Parathyroid adenoma (tissue), 2 donors: ENCODE measurements around the gene DHX35.

Experiments
- H2AFZ ChIP-seq: fragments of 300-600 bp; sonication (generic); one replicate; pipeline ENCODE4 v1.7.0; 2017; ENCODE audit warnings: antibody characterized with exemption, mild to moderate bottlenecking
- H3K27ac ChIP-seq: fragments of 300-600 bp; sonication (generic); one replicate; pipeline ENCODE4 v1.7.0; 2017
- H3K27me3 ChIP-seq: fragments of 300-600 bp; sonication (generic); one replicate; pipeline ENCODE4 v1.7.0; 2017; ENCODE audit warnings: low read length; ENCODE audit not compliant: control insufficient read depth, insufficient read depth
- H3K36me3 ChIP-seq: fragments of 300-600 bp; sonication (generic); one replicate; pipeline ENCODE4 v1.7.0; 2017; ENCODE audit warnings: low read length; ENCODE audit not compliant: control insufficient read depth, insufficient read depth
- H3K4me1 ChIP-seq: fragments of 300-600 bp; sonication (generic); one replicate; pipeline ENCODE4 v1.7.0; 2017; ENCODE audit warnings: control low read depth
- H3K4me2 ChIP-seq: fragments of 300-600 bp; sonication (generic); one replicate; pipeline ENCODE4 v1.7.0; 2017; ENCODE audit warnings: low read length
- H3K4me3 ChIP-seq: fragments of 300-600 bp; sonication (generic); one replicate; pipeline ENCODE4 v1.7.0; 2017; ENCODE audit warnings: low read depth, low read length
- H3K79me2 ChIP-seq: fragments of 300-600 bp; sonication (generic); one replicate; pipeline ENCODE4 v1.7.0; 2017; ENCODE audit warnings: control low read depth
- H3K9ac ChIP-seq: fragments of 300-600 bp; sonication (generic); one replicate; pipeline ENCODE4 v1.7.0; 2017; ENCODE audit warnings: mild to moderate bottlenecking
- H3K9me3 ChIP-seq: fragments of 300-600 bp; sonication (generic); one replicate; pipeline ENCODE4 v1.7.0; 2017; ENCODE audit warnings: low read length; ENCODE audit not compliant: control insufficient read depth
- CTCF ChIP-seq: fragments of 300-600 bp; sonication (generic); IDR thresholded peaks from one replicate; pipeline ENCODE4 v1.7.0; 2017; ENCODE audit warnings: antibody characterized with exemption, mild to moderate bottlenecking
- donor health status: primary hyperparathyroidism.

Gene DHX35

GRCh38 chr20:39050555-39050902 lies 88.4 kb downstream of the DHX35 start:
- H3K4me2 ChIP-seq: peak overlapping the region; percentile 78
- no peaks in the 10 kb centered on the region for H3K27me3 ChIP-seq
- no peak overlapping the region for H3K27ac ChIP-seq
- no peak overlapping the region for H3K9ac ChIP-seq
- H3K9me3 ChIP-seq: no peaks in the 10 kb centered on the region
- peaks cover 5% of the 10 kb centered on the region for H3K4me1 ChIP-seq
- TF ChIP-seq CTCF: no peak
- H2AFZ ChIP-seq: peak overlapping the region; percentile 98
- H3K4me3 ChIP-seq: peak overlapping the region; percentile 55
- H3K36me3 ChIP-seq: no peaks in the 10 kb centered on the region
- no peaks in the 10 kb centered on the region for H3K79me2 ChIP-seq

- Histone ChIP-seq H3K79me2 (no peaks in the 10 kb centered on the region), H3K27me3 (no peaks in the 10 kb centered on the region), H3K4me2 (no peak overlapping the region), H3K36me3 (no peaks in the 10 kb centered on the region), H3K9ac (no peak overlapping the region), H3K4me3 (no peak overlapping the region), H3K27ac (no peak overlapping the region), H3K9me3 (no peaks in the 10 kb centered on the region), H2AFZ (no peak overlapping the region), H3K4me1 (peaks cover 5% of the 10 kb centered on the region)
- TF ChIP-seq CTCF: no peak
Observed at GRCh38 chr20:39052676-39053075, 90.5 kb downstream of the DHX35 start.

- Histone ChIP-seq H3K4me2 (no peak overlapping the region), H3K9me3 (no peaks in the 10 kb centered on the region), H3K4me1 (no peaks in the 10 kb centered on the region), H3K36me3 (no peaks in the 10 kb centered on the region), H3K9ac (no peak overlapping the region), H3K27me3 (no peaks in the 10 kb centered on the region), H3K27ac (no peak overlapping the region), H3K79me2 (no peaks in the 10 kb centered on the region), H3K4me3 (no peak overlapping the region), H2AFZ (no peak overlapping the region)
- TF ChIP-seq CTCF: no peak
Observed at GRCh38 chr20:39057143-39057542, 95.0 kb downstream of the DHX35 start.

GRCh38 chr20:39057911-39058310 lies 95.8 kb downstream of the DHX35 start:
- Histone ChIP-seq H3K4me3 (no peak overlapping the region), H3K9ac (no peak overlapping the region), H3K36me3 (no peaks in the 10 kb centered on the region), H3K27me3 (no peaks in the 10 kb centered on the region), H3K4me2 (no peak overlapping the region), H2AFZ (no peak overlapping the region), H3K79me2 (no peaks in the 10 kb centered on the region), H3K4me1 (no peaks in the 10 kb centered on the region), H3K9me3 (no peaks in the 10 kb centered on the region), H3K27ac (no peak overlapping the region)
- no peak for TF ChIP-seq CTCF

GRCh38 chr20:39059036-39059435 lies 96.9 kb downstream of the DHX35 start:
- Histone ChIP-seq H3K9me3 (no peaks in the 10 kb centered on the region), H3K79me2 (no peaks in the 10 kb centered on the region), H3K27me3 (no peaks in the 10 kb centered on the region), H2AFZ (no peak overlapping the region), H3K27ac (no peak overlapping the region), H3K4me3 (no peak overlapping the region), H3K4me1 (no peaks in the 10 kb centered on the region), H3K4me2 (no peak overlapping the region), H3K36me3 (no peaks in the 10 kb centered on the region), H3K9ac (no peak overlapping the region)
- TF ChIP-seq CTCF: no peak
